Peyer's patch (tissue), 4 donors: ENCODE data around the gene STIP1.

Experiments
- POLR2A ChIP-seq, 2 donors: fragments of 450-650 bp; IDR thresholded peaks; one replicate each; pipeline ENCODE4 v1.5.1; 2017; ENCODE audit warnings: antibody characterized with exemption in 2 of 2, mild to moderate bottlenecking in 2 of 2, moderate library complexity in 2 of 2
- TF ChIP-seq, protein P1 (sequence below), 6 experiments: fragments of 450-650 bp in 4 of 6; fragments of 200-600 bp in 2 of 6; sonication (generic) in 1 of 6; IDR thresholded peaks; one replicate each; pipeline ENCODE4 v1.5.1; 2017 to 2019; ENCODE audit warnings: antibody characterized with exemption in 6 of 6, mild to moderate bottlenecking in 3 of 6, moderate library complexity in 1 of 6

DNA sequence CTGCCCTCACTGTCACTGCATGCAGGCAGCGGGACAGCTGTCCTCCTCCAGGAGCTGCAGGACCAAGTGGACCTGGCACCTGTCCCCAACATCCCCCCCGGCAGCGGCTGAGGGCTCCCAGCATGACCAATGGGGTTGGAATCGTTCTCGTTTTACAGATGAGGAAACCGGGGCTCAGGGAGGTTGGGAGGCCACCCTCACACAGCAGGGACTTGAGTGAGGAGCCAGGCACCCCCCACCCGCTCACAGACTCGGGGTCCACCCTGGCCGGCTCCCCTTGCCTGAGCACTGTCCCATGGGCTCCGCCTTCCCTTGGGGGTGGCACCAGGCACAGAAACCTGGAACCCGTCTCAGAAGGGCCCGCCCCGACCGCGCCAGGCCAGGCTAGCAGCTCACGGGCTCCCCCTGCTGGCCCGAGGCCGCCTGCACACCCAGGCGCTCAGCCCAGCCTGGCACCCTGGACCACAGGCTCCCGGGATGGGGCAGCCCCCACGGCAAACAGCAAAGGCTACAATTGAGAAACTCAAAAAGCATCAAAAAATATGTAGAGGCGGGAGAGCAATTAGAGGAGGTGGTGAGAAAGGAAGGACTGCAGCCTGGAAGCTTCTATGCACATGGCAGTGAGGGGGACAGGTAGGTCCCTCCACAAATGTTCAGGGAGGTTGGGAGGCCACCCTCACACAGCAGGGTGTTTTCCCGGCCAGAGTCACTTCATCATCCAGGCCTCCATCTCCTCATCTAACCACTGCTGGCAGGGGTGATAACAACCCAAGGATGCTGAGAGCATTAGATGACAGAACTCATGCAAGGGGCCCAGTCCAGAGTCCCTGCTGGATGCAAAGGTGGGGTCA is 32.9 kb upstream of the STIP1 start:
- TF ChIP-seq, protein P1, sequence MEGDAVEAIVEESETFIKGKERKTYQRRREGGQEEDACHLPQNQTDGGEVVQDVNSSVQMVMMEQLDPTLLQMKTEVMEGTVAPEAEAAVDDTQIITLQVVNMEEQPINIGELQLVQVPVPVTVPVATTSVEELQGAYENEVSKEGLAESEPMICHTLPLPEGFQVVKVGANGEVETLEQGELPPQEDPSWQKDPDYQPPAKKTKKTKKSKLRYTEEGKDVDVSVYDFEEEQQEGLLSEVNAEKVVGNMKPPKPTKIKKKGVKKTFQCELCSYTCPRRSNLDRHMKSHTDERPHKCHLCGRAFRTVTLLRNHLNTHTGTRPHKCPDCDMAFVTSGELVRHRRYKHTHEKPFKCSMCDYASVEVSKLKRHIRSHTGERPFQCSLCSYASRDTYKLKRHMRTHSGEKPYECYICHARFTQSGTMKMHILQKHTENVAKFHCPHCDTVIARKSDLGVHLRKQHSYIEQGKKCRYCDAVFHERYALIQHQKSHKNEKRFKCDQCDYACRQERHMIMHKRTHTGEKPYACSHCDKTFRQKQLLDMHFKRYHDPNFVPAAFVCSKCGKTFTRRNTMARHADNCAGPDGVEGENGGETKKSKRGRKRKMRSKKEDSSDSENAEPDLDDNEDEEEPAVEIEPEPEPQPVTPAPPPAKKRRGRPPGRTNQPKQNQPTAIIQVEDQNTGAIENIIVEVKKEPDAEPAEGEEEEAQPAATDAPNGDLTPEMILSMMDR (IDR thresholded peaks at IDR 0.05): peak; percentile 93 to 100 (median 96)
- no peak for TF ChIP-seq POLR2A (IDR thresholded peaks at IDR 0.05)
